ENCODE data around the gene NOPCHAP1.

The NOPCHAP1 gene

DNA sequence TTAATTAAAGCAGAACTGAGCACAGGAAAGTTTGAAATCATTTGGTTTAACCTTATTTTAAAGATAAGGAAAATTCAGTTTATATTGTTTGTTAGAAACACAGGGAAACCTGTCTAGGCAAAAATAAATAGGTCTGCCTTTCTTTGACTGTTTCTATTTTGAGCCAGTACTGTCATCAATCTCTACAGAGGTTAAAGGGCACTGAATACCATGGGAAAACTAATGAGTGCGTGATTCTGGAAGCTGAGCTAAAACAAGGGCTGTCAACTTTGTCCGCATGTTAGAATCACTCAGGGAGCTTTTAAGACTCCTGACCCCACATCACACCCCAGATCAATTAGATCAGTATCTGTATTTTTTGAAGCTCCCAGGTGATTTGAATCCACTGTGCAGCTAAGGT, 38.8 kb downstream of the NOPCHAP1 start:
- no peak for DNase-seq

DNA sequence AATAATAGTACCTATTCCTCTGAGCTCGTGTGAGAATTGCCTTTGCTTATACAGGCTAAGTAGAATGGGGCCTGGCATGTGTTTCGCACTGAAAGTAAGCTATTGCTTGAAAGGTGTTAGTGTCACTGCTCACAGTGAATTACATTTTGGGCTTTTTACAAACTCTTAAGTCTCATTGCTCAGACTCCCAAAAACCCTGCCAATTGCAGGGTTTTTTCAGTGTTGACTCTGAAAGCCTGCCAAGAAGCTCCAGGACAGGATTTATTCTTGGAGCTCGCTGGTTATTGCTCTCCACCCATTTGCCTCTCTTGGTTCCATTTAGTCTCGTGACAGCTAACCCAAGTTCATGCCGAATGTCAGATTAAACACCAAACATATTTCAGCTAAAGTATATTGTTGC, 39.8 kb downstream of the NOPCHAP1 start:
- DNase-seq: peak; percentile 75

DNA sequence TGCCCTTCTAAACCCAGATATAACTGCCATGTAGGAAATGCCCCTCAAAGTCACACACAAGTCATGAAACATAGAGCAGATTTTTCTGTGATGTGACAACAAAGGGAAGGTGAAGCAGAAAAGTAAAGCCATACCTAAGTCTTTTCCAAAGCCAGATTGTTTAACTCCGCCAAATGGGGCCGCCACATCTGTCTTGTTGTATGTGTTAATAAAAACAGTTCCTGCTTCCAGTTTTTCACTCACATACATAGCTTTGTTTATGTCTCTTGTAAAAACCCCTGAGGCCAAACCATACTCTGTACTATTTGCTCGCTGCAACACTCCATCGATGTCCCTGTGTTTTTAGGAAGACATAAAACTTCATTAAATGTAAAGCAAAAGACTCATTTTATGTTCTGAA, 40.3 kb downstream of the NOPCHAP1 start:
- no peak for DNase-seq

DNA sequence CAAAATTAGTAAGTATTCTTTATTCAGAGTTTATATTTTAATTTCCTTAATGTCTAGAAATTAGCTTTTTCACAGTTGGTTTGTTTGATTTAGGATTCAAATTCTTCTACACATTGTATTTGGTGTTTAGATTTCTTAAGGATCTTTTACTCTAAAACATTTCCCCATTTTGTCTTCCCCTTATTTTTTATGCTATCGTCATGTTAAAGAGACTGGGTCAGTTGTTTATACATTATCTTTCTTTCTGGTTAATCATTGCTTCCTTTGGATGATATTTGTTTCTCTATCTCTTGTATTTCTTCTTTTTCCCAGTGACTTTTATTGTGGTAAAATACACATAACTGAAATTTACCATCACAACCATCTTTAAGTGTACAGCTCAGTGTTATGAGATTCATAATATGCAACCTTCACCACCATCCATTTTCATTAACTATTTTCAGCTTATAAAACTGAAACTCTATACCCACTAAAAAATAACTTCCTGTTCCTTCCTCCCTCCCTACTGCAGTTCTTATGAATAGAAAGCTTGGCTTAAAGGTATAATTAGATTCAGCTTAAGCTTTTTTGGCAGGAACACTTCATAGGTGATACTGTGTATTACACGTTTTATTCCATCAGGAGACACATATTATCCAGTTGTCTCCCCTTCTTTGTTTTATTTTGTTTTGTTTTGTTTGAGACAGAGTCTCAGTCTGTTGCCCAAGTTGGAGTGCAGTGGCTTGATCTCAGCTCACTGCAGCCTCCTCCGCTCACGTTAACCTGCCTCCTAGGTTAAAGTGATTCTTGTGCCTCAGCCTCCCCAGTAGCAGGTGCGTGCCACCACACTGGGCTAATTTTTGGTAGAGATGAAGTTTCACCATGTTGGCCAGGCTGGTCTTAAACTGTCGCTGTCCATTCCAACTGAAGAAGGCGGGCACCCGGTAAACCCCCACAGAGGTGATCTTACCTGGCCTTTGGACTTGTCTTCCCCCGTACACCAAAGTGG, 45.0 kb downstream of the NOPCHAP1 start:
- no peak for DNase-seq

DNA sequence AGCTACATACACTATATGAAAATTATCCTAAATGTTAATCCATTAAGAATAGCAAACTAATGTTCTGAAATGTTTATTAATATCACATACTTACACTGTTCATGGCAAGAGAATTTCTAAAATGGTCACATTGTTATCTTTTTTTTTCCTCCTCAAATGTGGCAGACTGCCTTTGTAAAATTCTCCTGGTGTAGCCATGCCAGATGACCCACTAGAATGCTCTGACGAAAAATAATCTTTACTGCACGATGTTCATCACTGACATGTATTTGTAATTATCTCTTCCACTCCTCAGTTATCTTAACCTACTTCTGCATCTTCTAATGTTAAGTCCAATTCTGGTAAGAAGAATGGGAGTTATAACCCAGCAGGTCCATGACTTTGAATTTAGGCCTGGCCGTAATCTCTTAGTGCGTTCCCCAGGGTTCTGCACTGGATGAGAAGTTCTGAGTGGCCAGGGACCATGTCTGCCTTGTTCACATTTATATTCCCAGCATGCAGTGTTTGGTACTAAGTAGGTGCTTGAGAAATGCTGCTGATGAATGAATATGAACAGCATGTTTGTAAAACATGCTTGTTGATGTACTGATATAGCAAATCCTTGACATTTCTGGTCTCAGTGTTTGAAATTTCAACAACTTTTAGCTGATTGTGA, 46.7 kb downstream of the NOPCHAP1 start:
- no peak for DNase-seq

DNA sequence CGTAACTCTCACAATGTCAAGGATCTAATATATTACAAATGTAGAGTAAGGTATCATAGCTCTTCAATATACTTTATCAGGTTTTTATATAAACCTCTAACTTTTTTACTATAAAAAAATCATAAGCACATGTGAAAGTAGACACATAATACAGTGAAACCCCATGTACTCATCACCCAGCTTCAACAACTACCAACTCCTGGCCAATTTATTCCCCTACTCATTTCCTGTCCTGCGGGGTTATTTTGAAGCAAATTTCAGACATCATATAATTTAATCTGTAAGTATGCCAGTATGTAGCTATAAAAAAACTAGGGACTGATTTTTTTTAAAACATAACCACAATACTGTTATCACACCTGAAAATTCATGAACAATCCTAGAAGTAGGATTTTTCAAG, 47.7 kb downstream of the NOPCHAP1 start:
- DNase-seq: no peak

Data from right forelimb (tissue), 1 donor.